ENCODE results near the gene VAT1.

VAT1 gene

GRCh38 chr17:43021741-43022512 lies at the start of gene VAT1:
Gene VAT1 (minus strand): TSS chr17:43022385. CDS start chr17:43022322, 63 bp downstream.
- in situ Hi-C loops (cut with HindIII; ENCODE audit: low sequenced_read_pairs) = no loop called here
- H3K4me3 ChIP-seq (ENCODE audit: low read depth, low read length) = peak within 1 kb of the TSS; percentile 94

GRCh38 chr17:43070872-43071271 lies 48.7 kb upstream of the VAT1 start:
- in situ Hi-C loops (cut with HindIII; ENCODE audit: low sequenced_read_pairs) = no loop called here
- no peak overlapping the region for H3K4me3 ChIP-seq (ENCODE audit: low read depth, low read length)
- no peak for TF ChIP-seq CTCF (IDR thresholded peaks at IDR 0.05; ENCODE audit: low read depth, low read length)
- DNase-seq (ENCODE audit: low read depth, low spot score) = no peak

More at GRCh38 chr17:43021741-43022512, at the start of gene VAT1:
- DNase-seq (ENCODE audit: low read depth, low spot score) = peak; percentile 77
- TF ChIP-seq CTCF (IDR thresholded peaks at IDR 0.05; ENCODE audit: low read depth, low read length) = no peak

- TF ChIP-seq CTCF (IDR thresholded peaks at IDR 0.05; ENCODE audit: low read depth, low read length) = no peak
- no peak overlapping the region for H3K4me3 ChIP-seq (ENCODE audit: low read depth, low read length)
- no peak for DNase-seq (ENCODE audit: low read depth, low spot score)
- in situ Hi-C loops (cut with HindIII; ENCODE audit: low sequenced_read_pairs) = no loop called here
Measured at GRCh38 chr17:43070257-43070656, 48.1 kb upstream of the VAT1 start.

- TF ChIP-seq CTCF (IDR thresholded peaks at IDR 0.05; ENCODE audit: low read depth, low read length) = no peak
- no peak for DNase-seq (ENCODE audit: low read depth, low spot score)
- in situ Hi-C loops (cut with HindIII; ENCODE audit: low sequenced_read_pairs) = no loop called here
- H3K4me3 ChIP-seq (ENCODE audit: low read depth, low read length) = no peak overlapping the region
Measured at GRCh38 chr17:43069368-43069898, 47.2 kb upstream of the VAT1 start.

- TF ChIP-seq CTCF (IDR thresholded peaks at IDR 0.05; ENCODE audit: low read depth, low read length) = no peak
- H3K4me3 ChIP-seq (ENCODE audit: low read depth, low read length) = no peak overlapping the region
- DNase-seq (ENCODE audit: low read depth, low spot score) = no peak
- in situ Hi-C loops (cut with HindIII; ENCODE audit: low sequenced_read_pairs) = no loop called here
Measured at GRCh38 chr17:43068570-43069367, 46.6 kb upstream of the VAT1 start.

GRCh38 chr17:43062984-43063638 lies 40.9 kb upstream of the VAT1 start:
- H3K4me3 ChIP-seq (ENCODE audit: low read depth, low read length) = no peak overlapping the region
- in situ Hi-C loops (cut with HindIII; ENCODE audit: low sequenced_read_pairs) = no loop called here
- TF ChIP-seq CTCF (IDR thresholded peaks at IDR 0.05; ENCODE audit: low read depth, low read length) = no peak
- no peak for DNase-seq (ENCODE audit: low read depth, low spot score)

Measured in astrocyte of the spinal cord (primary cell).